Hepatocyte (in vitro differentiated cells): ENCODE results near the gene RDX.

Experiments
- EZH2 ChIP-seq: fragments of 200-600 bp; sonication (generic); IDR thresholded peaks from 2 replicates; pipeline ENCODE4 v1.6.1; 2016; ENCODE audit warnings: antibody characterized with exemption, mild to moderate bottlenecking, borderline replicate concordance
- EZH2phosphoT487 ChIP-seq: fragments of 200-600 bp; sonication (generic); IDR thresholded peaks from one replicate; pipeline ENCODE4 v1.6.1; 2018; ENCODE audit warnings: antibody characterized with exemption, mild to moderate bottlenecking, low read depth, moderate library complexity; ENCODE audit not compliant: unreplicated experiment, severe bottlenecking
- TF ChIP-seq, protein P1 (sequence below): fragments of 200-600 bp; sonication (generic); IDR thresholded peaks from 2 replicates; pipeline ENCODE4 v1.5.1; 2016; ENCODE audit warnings: antibody characterized with exemption, mild to moderate bottlenecking; ENCODE audit not compliant: poor library complexity

DNA sequence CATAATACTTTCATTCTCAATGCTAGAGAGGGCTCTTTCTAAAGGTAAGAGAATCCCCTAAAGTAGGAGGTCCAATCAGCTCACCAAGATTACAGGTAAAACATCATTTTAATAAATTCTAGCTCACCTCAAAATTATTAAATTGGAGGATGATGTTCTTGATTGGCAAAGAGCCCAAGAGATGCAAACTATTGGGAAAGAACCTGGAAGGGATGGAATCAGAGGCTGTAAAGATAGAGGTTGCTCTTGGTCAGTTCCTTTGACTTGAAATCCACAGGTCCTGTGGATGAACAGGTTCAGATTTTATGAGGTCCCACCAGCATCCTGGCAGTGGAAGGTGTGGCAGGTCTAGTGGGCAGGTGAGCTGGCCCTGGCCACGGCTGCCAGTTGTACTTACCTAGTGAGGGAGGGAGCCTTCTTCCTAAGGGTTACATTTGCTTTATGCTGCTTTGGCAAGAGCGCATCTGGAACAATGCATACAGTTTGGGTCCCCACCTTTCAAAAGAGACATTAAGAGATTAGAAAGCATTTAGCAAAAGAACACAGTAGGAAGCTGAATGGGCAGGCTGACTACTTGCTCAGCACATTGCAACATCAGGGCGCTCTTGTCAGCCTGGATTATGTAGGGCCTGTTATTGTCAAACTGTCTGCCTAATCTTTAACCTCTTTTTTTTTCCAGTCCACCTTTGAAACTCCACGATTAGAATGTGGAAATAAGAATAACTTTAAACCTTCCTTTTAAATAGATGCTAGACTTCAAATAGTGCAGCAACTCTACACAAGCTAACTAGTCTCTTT is 97.0 kb downstream of the RDX start:
- TF ChIP-seq, protein P1, sequence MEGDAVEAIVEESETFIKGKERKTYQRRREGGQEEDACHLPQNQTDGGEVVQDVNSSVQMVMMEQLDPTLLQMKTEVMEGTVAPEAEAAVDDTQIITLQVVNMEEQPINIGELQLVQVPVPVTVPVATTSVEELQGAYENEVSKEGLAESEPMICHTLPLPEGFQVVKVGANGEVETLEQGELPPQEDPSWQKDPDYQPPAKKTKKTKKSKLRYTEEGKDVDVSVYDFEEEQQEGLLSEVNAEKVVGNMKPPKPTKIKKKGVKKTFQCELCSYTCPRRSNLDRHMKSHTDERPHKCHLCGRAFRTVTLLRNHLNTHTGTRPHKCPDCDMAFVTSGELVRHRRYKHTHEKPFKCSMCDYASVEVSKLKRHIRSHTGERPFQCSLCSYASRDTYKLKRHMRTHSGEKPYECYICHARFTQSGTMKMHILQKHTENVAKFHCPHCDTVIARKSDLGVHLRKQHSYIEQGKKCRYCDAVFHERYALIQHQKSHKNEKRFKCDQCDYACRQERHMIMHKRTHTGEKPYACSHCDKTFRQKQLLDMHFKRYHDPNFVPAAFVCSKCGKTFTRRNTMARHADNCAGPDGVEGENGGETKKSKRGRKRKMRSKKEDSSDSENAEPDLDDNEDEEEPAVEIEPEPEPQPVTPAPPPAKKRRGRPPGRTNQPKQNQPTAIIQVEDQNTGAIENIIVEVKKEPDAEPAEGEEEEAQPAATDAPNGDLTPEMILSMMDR: no peak
- TF ChIP-seq EZH2phosphoT487: no peak
- TF ChIP-seq EZH2: no peak
